ENCODE results near the gene UFM1. TPM values are rescaled to one million over a fixed set of nuclear protein-coding genes. Genes with fewer than 3 reads are reported as not detected.

The UFM1 gene
- total RNA-seq, 2 donors from 2014 or later, result 37.6 to 71.0 TPM

DNA sequence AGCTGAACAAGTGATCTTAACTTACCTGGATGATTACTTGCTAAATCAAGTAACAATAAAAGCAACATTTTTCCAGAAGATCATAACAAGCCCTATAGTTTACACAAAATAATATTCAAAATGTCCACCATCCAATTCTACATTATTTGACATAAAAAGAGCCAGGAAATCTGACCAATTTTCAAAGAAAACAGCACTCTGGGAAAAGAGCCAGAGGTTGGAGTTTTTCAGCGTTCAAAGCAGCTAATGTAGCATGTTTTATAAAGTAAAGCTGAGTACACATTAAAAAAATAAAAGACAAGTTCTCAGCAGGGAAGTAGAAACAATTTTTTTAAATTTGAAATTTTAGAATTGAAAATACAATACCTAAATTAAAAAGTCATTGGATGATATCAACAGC is 62.6 kb downstream of the UFM1 start:
- H3K4me3 Mint-ChIP-seq, result no peak overlapping the region

More for the DNA sequence above, 62.6 kb downstream of the UFM1 start:
- Mint-ChIP-seq H3K36me3 (no peaks in the 10 kb centered on the region), H3K27me3 (no peaks in the 10 kb centered on the region), H3K27ac (no peak overlapping the region), H3K9me3 (peaks cover 3% of the 10 kb centered on the region), H3K4me1 (ENCODE audit: low read depth in 2 of 2) (no peaks in the 10 kb centered on the region)
- DNase-seq (ENCODE audit: low spot score), result no peak
- no peak for ATAC-seq
